Left lobe of liver (tissue), 2 donors: ENCODE results near the gene PPP1R7. TPM values are rescaled to one million over a fixed set of nuclear protein-coding genes. Genes with fewer than 3 reads are reported as not detected.

Source experiments
- ATAC-seq: fragments of 200-7000 bp; cut with Tn5 transposase; one replicate; pipeline ENCODE4 v1.9.1; 2020; ENCODE audit warnings: mild to moderate bottlenecking, moderate library complexity
- DNase-seq: peaks from one replicate; pipeline ENCODE4 v3.0.0-alpha.2; 2020; ENCODE audit warnings: low spot score
- total RNA-seq: library from RNA; stranded (reverse); gene quantifications from one replicate; pipeline ENCODE4 v1.2.1, GENCODE V29; 2021
- donor health status: DM: no; HTN: no; CAD: no; lungs with moderate emphysema.
- donor health status: DM: no; HTN: yes; CAD: no.

PPP1R7 gene
- total RNA-seq, 1 donor from 2014 or later = 25.6 TPM

- ATAC-seq = no peak
- DNase-seq = no peak
Observed at GRCh38 chr2:241118737-241119505, 31.3 kb upstream of the PPP1R7 start.

GRCh38 chr2:241120440-241120839 lies 29.8 kb upstream of the PPP1R7 start:
- ATAC-seq = no peak
- DNase-seq = no peak

GRCh38 chr2:241121008-241121407 lies 29.3 kb upstream of the PPP1R7 start:
- DNase-seq (no peak), ATAC-seq (no peak)

- ATAC-seq (no peak), DNase-seq (no peak)
Observed at GRCh38 chr2:241122376-241123002, 27.8 kb upstream of the PPP1R7 start.

- peak; percentile 95 for ATAC-seq
- DNase-seq = peak; percentile 92
Observed at GRCh38 chr2:241123816-241124536, 26.3 kb upstream of the PPP1R7 start.

- ATAC-seq (no peak), DNase-seq (no peak)
Observed at GRCh38 chr2:241125626-241126025, 24.6 kb upstream of the PPP1R7 start.

GRCh38 chr2:241126201-241126611 lies 24.1 kb upstream of the PPP1R7 start:
- peak; percentile 53 for ATAC-seq
- DNase-seq = peak; percentile 79

GRCh38 chr2:241126771-241127202 lies 23.5 kb upstream of the PPP1R7 start:
- ATAC-seq (no peak), DNase-seq (no peak)

GRCh38 chr2:241128266-241128665 lies 22.0 kb upstream of the PPP1R7 start:
- no peak for ATAC-seq
- DNase-seq = no peak

GRCh38 chr2:241129086-241129871 lies 21.0 kb upstream of the PPP1R7 start:
- no peak for DNase-seq
- no peak for ATAC-seq

GRCh38 chr2:241130316-241130715 lies 20.0 kb upstream of the PPP1R7 start:
- ATAC-seq = no peak
- DNase-seq = no peak

GRCh38 chr2:241131531-241131930 lies 18.7 kb upstream of the PPP1R7 start:
- DNase-seq (no peak), ATAC-seq (no peak)

GRCh38 chr2:241132538-241133435 lies 17.5 kb upstream of the PPP1R7 start:
- no peak for ATAC-seq
- DNase-seq = no peak

- no peak for ATAC-seq
- DNase-seq = no peak
Observed at GRCh38 chr2:241133436-241133820, 16.8 kb upstream of the PPP1R7 start.

- DNase-seq (no peak), ATAC-seq (no peak)
Observed at GRCh38 chr2:241134711-241135110, 15.6 kb upstream of the PPP1R7 start.

- DNase-seq = peak; percentile 72
- ATAC-seq = peak; percentile 93
Observed at GRCh38 chr2:241135737-241136136, 14.5 kb upstream of the PPP1R7 start.

GRCh38 chr2:241136191-241136590 lies 14.1 kb upstream of the PPP1R7 start:
- no peak for DNase-seq
- peak; percentile 67 for ATAC-seq

GRCh38 chr2:241136661-241137260 lies 13.5 kb upstream of the PPP1R7 start:
- DNase-seq (no peak), ATAC-seq (no peak)
